ENCODE measurements around the gene CRTC1. TPM values are rescaled to one million over a fixed set of nuclear protein-coding genes. Genes with fewer than 3 reads are reported as not detected.
A peak's percentile ranks its signal among the peaks of the same experiment; 100 is the strongest.

Gene CRTC1
- total and polyA plus RNA-seq, 2 of the 13 experiments (the other 11 are each of a cell fraction or from before 2014, with no cell fraction given): 2.0 to 2.7 TPM

GRCh38 chr19:18725841-18726770 is 42.6 kb downstream of the CRTC1 start:
- ChIA-PET CTCF (ENCODE audit: low intra/inter-chr PET ratio, low total read pairs) (no interaction called here), POLR2A (no interaction called here)
- Histone ChIP-seq H2AFZ (ENCODE audit: low read length) (no peak overlapping the region), H4K20me1 (ENCODE audit: insufficient read depth, low read length) (no peaks in the 10 kb centered on the region), H3K4me3 (replicated peaks in 1 of 3; ENCODE audit: insufficient read depth in 1 of 3, low read depth in 2 of 3, low read length in 3 of 3) (no peak overlapping the region), H3K4me1 (ENCODE audit: insufficient read depth, low read length) (peaks cover 13% of the 10 kb centered on the region), H3K9ac (ENCODE audit: insufficient read depth, low read depth, low read length) (no peak overlapping the region), H3K27ac (ENCODE audit: extremely low read length, insufficient read depth, low read length) (no peak overlapping the region), H3K79me2 (ENCODE audit: insufficient read depth, low read length) (peaks cover 2% of the 10 kb centered on the region), H3K9me3 (ENCODE audit: low read length) (no peaks in the 10 kb centered on the region), H3K4me2 (ENCODE audit: low read depth, low read length) (no peak overlapping the region), H3K36me3 (replicated peaks in 1 of 2; ENCODE audit: control insufficient read depth in 1 of 2, insufficient read depth in 2 of 2, low read length in 2 of 2) (peaks cover 1 to 7% of the 10 kb centered on the region in 2 experiments; a peak in 2 of 5 replicates), H3K27me3 (ENCODE audit: control insufficient read depth in 1 of 2, insufficient read depth in 2 of 2, low read length in 2 of 2) (no peaks in the 10 kb centered on the region)
- no peak for TF ChIP-seq MBNL3 (CRISPR knock-in tag; conservative IDR thresholded peaks at IDR 0.05)
- TF ChIP-seq ZNF331 (CRISPR knock-in tag; IDR thresholded peaks at IDR 0.05): no peak
- TF ChIP-seq ATF7 (IDR thresholded peaks at IDR 0.05): peak; percentile 71
- TF ChIP-seq ATF7 (CRISPR knock-in tag; IDR thresholded peaks at IDR 0.05): no peak
- no peak for TF ChIP-seq AKAP8 (CRISPR knock-in tag; IDR thresholded peaks at IDR 0.05)
- DNase-seq (ENCODE audit: low spot score): no peak
- intact Hi-C loops (cut with micrococcal nuclease; ENCODE audit: unreplicated experiment): no loop called here
- ATAC-seq: no peak
- no peak for FAIRE-seq
- BruUV-seq (replicated peaks): no TSS peak
- WGBS (ENCODE audit: low lambda C conversion rate): 92% methylated on average over 27 of the region's 30 CpGs
- in situ Hi-C loops (cut with HindIII; ENCODE audit: extremely low pct_ligation_motif_present, low pct_unique_long_range_greater_than_20kb): no loop called here

GRCh38 chr19:18726846-18727245 is 43.4 kb downstream of the CRTC1 start:
- H3K27me3 ChIP-seq (ENCODE audit: control insufficient read depth in 1 of 2, insufficient read depth in 2 of 2, low read length in 2 of 2): no peaks in the 10 kb centered on the region
- intact Hi-C loops (cut with micrococcal nuclease; ENCODE audit: unreplicated experiment) (no loop called here), in situ Hi-C loops (cut with HindIII; ENCODE audit: extremely low pct_ligation_motif_present, low pct_unique_long_range_greater_than_20kb) (no loop called here)
- no peak overlapping the region for H2AFZ ChIP-seq (ENCODE audit: low read length)
- no peaks in the 10 kb centered on the region for H4K20me1 ChIP-seq (ENCODE audit: insufficient read depth, low read length)
- peaks cover 20% of the 10 kb centered on the region for H3K4me1 ChIP-seq (ENCODE audit: insufficient read depth, low read length)
- no peak overlapping the region for H3K4me2 ChIP-seq (ENCODE audit: low read depth, low read length)
- peaks cover 1 to 7% of the 10 kb centered on the region in 2 experiments; a peak in 2 of 5 replicates for H3K36me3 ChIP-seq (replicated peaks in 1 of 2; ENCODE audit: control insufficient read depth in 1 of 2, insufficient read depth in 2 of 2, low read length in 2 of 2)
- no peaks in the 10 kb centered on the region for H3K9me3 ChIP-seq (ENCODE audit: low read length)
- WGBS (ENCODE audit: low lambda C conversion rate): 81% methylated on average over 6 of the region's 6 CpGs
- no peak for ATAC-seq
- FAIRE-seq: no peak
- H3K27ac ChIP-seq (ENCODE audit: extremely low read length, insufficient read depth, low read length): no peak overlapping the region
- POLR2A ChIA-PET: no interaction called here
- no peak overlapping the region for H3K9ac ChIP-seq (ENCODE audit: insufficient read depth, low read depth, low read length)
- CTCF ChIA-PET (ENCODE audit: low intra/inter-chr PET ratio, low total read pairs): no interaction called here
- no peaks in the 10 kb centered on the region for H3K79me2 ChIP-seq (ENCODE audit: insufficient read depth, low read length)
- no peak overlapping the region for H3K4me3 ChIP-seq (replicated peaks in 1 of 3; ENCODE audit: insufficient read depth in 1 of 3, low read depth in 2 of 3, low read length in 3 of 3)
- DNase-seq (ENCODE audit: low spot score): no peak
- no TSS peak for BruUV-seq (replicated peaks)
- TF ChIP-seq ZNF772 (CRISPR knock-in tag; IDR thresholded peaks at IDR 0.05): no peak
- no peak for TF ChIP-seq ZNF230 (CRISPR knock-in tag; IDR thresholded peaks at IDR 0.05)
- TF ChIP-seq MEIS1 (CRISPR knock-in tag; IDR thresholded peaks at IDR 0.05; ENCODE audit: borderline replicate concordance): no peak
- TF ChIP-seq ZNF496 (CRISPR knock-in tag; IDR thresholded peaks at IDR 0.05; ENCODE audit: insufficient replicate concordance): no peak
- TF ChIP-seq HMGA1 (CRISPR knock-in tag; conservative IDR thresholded peaks at IDR 0.05): no peak
- TF ChIP-seq, protein P1, sequence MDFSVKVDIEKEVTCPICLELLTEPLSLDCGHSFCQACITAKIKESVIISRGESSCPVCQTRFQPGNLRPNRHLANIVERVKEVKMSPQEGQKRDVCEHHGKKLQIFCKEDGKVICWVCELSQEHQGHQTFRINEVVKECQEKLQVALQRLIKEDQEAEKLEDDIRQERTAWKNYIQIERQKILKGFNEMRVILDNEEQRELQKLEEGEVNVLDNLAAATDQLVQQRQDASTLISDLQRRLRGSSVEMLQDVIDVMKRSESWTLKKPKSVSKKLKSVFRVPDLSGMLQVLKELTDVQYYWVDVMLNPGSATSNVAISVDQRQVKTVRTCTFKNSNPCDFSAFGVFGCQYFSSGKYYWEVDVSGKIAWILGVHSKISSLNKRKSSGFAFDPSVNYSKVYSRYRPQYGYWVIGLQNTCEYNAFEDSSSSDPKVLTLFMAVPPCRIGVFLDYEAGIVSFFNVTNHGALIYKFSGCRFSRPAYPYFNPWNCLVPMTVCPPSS (IDR thresholded peaks at IDR 0.05): no peak
- TF ChIP-seq YY1 (IDR thresholded peaks at IDR 0.05; ENCODE audit: insufficient read depth, insufficient replicate concordance, low read depth, low read length): no peak
- no peak for TF ChIP-seq ZNF510 (CRISPR knock-in tag; IDR thresholded peaks at IDR 0.05; ENCODE audit: low read depth)
- no peak for TF ChIP-seq ZNF367 (CRISPR knock-in tag; IDR thresholded peaks at IDR 0.05; ENCODE audit: borderline replicate concordance)
- TF ChIP-seq ZNF280B (CRISPR knock-in tag; IDR thresholded peaks at IDR 0.05; ENCODE audit: borderline replicate concordance): no peak
- no peak for TF ChIP-seq ATM (IDR thresholded peaks at IDR 0.05; ENCODE audit: borderline replicate concordance)
- TF ChIP-seq ZNF121 (CRISPR knock-in tag; IDR thresholded peaks at IDR 0.05): peak; percentile 90

Measured in HepG2 (cell line).